Neural crest cell (in vitro differentiated cells): Measurements from ENCODE around the gene IL17F. TPM values are rescaled to one million over a fixed set of nuclear protein-coding genes. Genes with fewer than 3 reads are reported as not detected.

Experiments
- DNase-seq: peaks from one replicate; pipeline ENCODE4 v3.0.0; 2021; ENCODE audit warnings: low read depth, mixed read lengths, low spot score
- H3K27ac Mint-ChIP-seq: one replicate; pipeline ENCODE4 v1.8.0; 2021; ENCODE audit warnings: mild to moderate bottlenecking, mixed read lengths; ENCODE audit not compliant: unreplicated experiment
- H3K27me3 Mint-ChIP-seq: 2 replicates; pipeline ENCODE4 v1.8.0; 2021; ENCODE audit warnings: low read depth, mild to moderate bottlenecking, mixed read lengths
- H3K36me3 Mint-ChIP-seq: 2 replicates; pipeline ENCODE4 v1.8.0; 2021; ENCODE audit warnings: low read depth, mild to moderate bottlenecking, mixed read lengths
- H3K4me1 Mint-ChIP-seq: 2 replicates; pipeline ENCODE4 v1.8.0; 2021; ENCODE audit warnings: mixed read lengths
- H3K4me3 Mint-ChIP-seq: one replicate; pipeline ENCODE4 v1.8.0; 2021; ENCODE audit warnings: mild to moderate bottlenecking, mixed read lengths
- H3K9me3 Mint-ChIP-seq: 2 replicates; pipeline ENCODE4 v1.8.0; 2021; ENCODE audit warnings: mixed read lengths
- total RNA-seq: library from RNA; stranded (reverse); gene quantifications from 2 replicates; pipeline ENCODE4 v1.2.1, GENCODE V29; 2021
- TF ChIP-seq, protein P1 (sequence below): fragments of 200-600 bp; sonication (generic); conservative IDR thresholded peaks from 2 replicates; pipeline ENCODE4 v1.5.0; 2021; ENCODE audit warnings: antibody characterized with exemption, mild to moderate bottlenecking

Gene IL17F
- total RNA-seq, 1 donor from 2014 or later: not detected

DNA sequence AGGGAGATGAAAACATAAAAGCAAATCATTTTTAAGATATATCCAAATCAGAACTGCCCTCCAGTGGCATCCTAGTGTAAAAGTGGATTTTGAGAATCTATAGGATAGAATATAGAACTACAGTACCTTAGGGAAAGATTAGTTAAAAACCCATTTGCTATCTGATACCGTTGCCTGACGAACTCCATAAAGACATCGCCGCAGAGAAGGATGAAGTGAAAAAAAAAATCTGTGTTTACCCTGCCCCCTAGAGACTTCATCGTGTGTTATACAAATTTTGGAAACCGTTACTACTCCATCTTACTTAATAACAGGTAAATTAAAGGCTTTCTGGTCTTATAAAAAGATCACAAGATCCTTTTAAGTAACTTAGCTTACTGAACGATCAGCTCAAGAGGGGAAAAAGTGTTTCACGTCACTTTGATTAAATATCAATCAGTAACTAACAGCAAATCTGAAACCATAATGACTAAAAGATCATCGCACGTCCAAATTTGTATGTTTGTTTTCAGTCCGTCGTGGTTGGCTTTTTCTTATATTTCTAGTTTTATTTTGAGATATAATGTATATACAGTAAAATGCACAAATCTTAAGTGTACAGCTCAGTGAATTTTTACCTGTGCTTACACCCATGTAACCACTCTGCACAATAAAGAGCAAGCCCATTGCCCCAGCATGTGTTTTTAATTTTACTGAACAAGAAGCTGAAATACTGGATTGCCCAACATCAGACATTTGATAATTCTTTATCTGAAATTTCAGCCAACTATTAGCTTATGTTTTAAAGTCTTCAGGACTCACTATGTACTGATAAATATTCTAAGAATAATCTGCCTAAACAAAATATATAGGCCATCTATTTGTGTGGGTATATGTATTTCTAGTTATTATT, 41.1 kb upstream of the IL17F start:
- Mint-ChIP-seq H3K27me3 (no peaks in the 10 kb centered on the region), H3K27ac (no peak overlapping the region), H3K36me3 (peaks cover 15% of the 10 kb centered on the region), H3K9me3 (no peaks in the 10 kb centered on the region), H3K4me1 (peaks cover 34% of the 10 kb centered on the region), H3K4me3 (no peak overlapping the region)
- no peak for DNase-seq
- TF ChIP-seq, protein P1, sequence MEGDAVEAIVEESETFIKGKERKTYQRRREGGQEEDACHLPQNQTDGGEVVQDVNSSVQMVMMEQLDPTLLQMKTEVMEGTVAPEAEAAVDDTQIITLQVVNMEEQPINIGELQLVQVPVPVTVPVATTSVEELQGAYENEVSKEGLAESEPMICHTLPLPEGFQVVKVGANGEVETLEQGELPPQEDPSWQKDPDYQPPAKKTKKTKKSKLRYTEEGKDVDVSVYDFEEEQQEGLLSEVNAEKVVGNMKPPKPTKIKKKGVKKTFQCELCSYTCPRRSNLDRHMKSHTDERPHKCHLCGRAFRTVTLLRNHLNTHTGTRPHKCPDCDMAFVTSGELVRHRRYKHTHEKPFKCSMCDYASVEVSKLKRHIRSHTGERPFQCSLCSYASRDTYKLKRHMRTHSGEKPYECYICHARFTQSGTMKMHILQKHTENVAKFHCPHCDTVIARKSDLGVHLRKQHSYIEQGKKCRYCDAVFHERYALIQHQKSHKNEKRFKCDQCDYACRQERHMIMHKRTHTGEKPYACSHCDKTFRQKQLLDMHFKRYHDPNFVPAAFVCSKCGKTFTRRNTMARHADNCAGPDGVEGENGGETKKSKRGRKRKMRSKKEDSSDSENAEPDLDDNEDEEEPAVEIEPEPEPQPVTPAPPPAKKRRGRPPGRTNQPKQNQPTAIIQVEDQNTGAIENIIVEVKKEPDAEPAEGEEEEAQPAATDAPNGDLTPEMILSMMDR: peak; percentile 42

GRCh38 chr6:52284460-52285176, 40.3 kb upstream of the IL17F start, which contains the start of gene MCM3:
Gene MCM3 (minus strand): TSS chr6:52284742. CDS start chr6:52284674, 68 bp downstream.
- TF ChIP-seq, protein P1: no peak
- Mint-ChIP-seq H3K9me3 (no peaks in the 10 kb centered on the region), H3K4me3 (no peak within 1 kb of the TSS), H3K27me3 (no peaks in the 10 kb centered on the region), H3K4me1 (peaks cover 37% of the 10 kb centered on the region), H3K36me3 (peaks cover 19% of the 10 kb centered on the region), H3K27ac (no peak within 1 kb of the TSS)
- peak; percentile 88 for DNase-seq

DNA sequence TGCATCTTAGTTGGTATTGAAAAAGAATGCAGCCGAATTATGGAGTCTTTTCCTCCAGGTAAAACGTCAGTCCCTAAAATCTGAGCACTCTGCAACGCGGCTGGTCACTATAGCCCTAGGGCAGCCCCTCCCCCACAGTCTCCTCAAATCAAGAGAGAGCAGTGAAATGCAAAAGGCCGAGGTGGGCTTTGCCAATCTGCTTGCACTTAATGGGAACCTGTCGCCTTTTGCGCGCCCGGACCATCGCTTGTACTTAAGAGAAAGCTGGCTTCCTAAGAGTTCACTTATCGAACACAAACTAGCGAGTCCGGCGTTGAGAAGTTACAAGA, 39.8 kb upstream of the IL17F start:
- no peak overlapping the region for H3K4me3 Mint-ChIP-seq
- peaks cover 37% of the 10 kb centered on the region for H3K4me1 Mint-ChIP-seq
- no peak overlapping the region for H3K27ac Mint-ChIP-seq
- H3K9me3 Mint-ChIP-seq: no peaks in the 10 kb centered on the region
- TF ChIP-seq, protein P1: no peak
- peak; percentile 71 for DNase-seq
- H3K27me3 Mint-ChIP-seq: no peaks in the 10 kb centered on the region
- peaks cover 19% of the 10 kb centered on the region for H3K36me3 Mint-ChIP-seq

DNA sequence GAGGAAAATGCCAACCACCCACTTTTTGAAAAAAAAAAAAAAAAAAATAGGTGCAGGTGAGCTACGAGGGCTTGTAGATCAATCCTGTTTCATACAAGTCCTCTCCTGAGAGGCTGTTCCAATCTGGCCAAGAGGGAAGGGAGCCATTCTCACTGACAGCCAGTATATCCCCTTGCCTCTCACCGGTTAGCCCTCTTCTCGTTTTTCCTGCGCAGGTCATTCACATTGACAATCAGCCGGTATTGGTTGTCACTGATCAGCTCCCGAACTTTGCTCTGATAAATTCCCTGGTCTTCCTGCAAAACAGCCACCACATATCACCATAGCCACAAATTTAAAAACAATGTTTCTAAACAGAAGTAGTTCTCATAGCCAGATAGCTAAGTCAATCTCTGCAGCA, 38.8 kb upstream of the IL17F start:
- Mint-ChIP-seq H3K27me3 (no peaks in the 10 kb centered on the region), H3K9me3 (no peaks in the 10 kb centered on the region), H3K36me3 (peaks cover 25% of the 10 kb centered on the region), H3K27ac (peak overlapping the region; percentile 87), H3K4me3 (no peak overlapping the region), H3K4me1 (peaks cover 43% of the 10 kb centered on the region)
- TF ChIP-seq, protein P1: no peak
- DNase-seq: no peak

- H3K9me3 Mint-ChIP-seq: no peaks in the 10 kb centered on the region
- no peak overlapping the region for H3K27ac Mint-ChIP-seq
- H3K36me3 Mint-ChIP-seq: peaks cover 25% of the 10 kb centered on the region
- peaks cover 14% of the 10 kb centered on the region for H3K4me1 Mint-ChIP-seq
- TF ChIP-seq, protein P1: no peak
- DNase-seq: no peak
- no peaks in the 10 kb centered on the region for H3K27me3 Mint-ChIP-seq
- no peak overlapping the region for H3K4me3 Mint-ChIP-seq
Measured at GRCh38 chr6:52276130-52276529, 31.8 kb upstream of the IL17F start.
